Stimulated activated naive B cell treated with anti-CD40 and anti-IgM and Interleukin-4, amounts not matched to agents 10 μg/mL and 1 μg/mL and 100 μg/mL, for 72 hours (primary cell): ENCODE results near the gene MAPKBP1.

ENCODE experiments used
- ATAC-seq, 2 donors: fragments of 150-1000 bp; cut with Tn5 transposase; replicated peaks; 2 replicates each; pipeline ENCODE4 v1.10.0; 2021; ENCODE audit warnings: moderate library complexity in 1 of 2
- DNase-seq: peaks from one replicate; pipeline ENCODE4 v3.0.0; 2021
- H3K27ac Mint-ChIP-seq: one replicate; pipeline ENCODE4 v1.8.0; 2022; ENCODE audit warnings: mild to moderate bottlenecking, mixed read lengths
- H3K27me3 Mint-ChIP-seq, 2 donors: one replicate each; pipeline ENCODE4 v1.8.0; 2022; ENCODE audit warnings: mixed read lengths in 2 of 2
- H3K36me3 Mint-ChIP-seq, 2 donors: one replicate each; pipeline ENCODE4 v1.8.0; 2022; ENCODE audit warnings: mixed read lengths in 2 of 2, mild to moderate bottlenecking in 1 of 2
- H3K4me1 Mint-ChIP-seq, 2 donors: one replicate each; pipeline ENCODE4 v1.8.0; 2022; ENCODE audit warnings: mixed read lengths in 2 of 2, mild to moderate bottlenecking in 1 of 2
- H3K4me3 Mint-ChIP-seq, 2 donors: one replicate each; pipeline ENCODE4 v1.8.0; 2022; ENCODE audit warnings: mild to moderate bottlenecking in 2 of 2, mixed read lengths in 2 of 2, moderate library complexity in 1 of 2
- H3K9me3 Mint-ChIP-seq, 2 donors: one replicate each; pipeline ENCODE4 v1.8.0; 2022; ENCODE audit warnings: mixed read lengths in 2 of 2, mild to moderate bottlenecking in 1 of 2

Gene MAPKBP1

GRCh38 chr15:41790756-41791546 is 16.7 kb downstream of the MAPKBP1 start:
- Mint-ChIP-seq H3K4me1 (peaks cover 59 to 74% of the 10 kb centered on the region in 2 donors), H3K36me3 (peaks cover 8 to 9% of the 10 kb centered on the region in 2 donors), H3K27me3 (no peaks in the 10 kb centered on the region), H3K9me3 (peaks cover 2 to 4% of the 10 kb centered on the region in 2 donors), H3K27ac (peak overlapping the region; percentile 70), H3K4me3 (peak overlapping the region; percentile 57 to 68)
- DNase-seq: peak; percentile 31
- peak; percentile 75 to 81 for ATAC-seq

GRCh38 chr15:41791547-41791937 is 17.3 kb downstream of the MAPKBP1 start:
- Mint-ChIP-seq H3K9me3 (peaks cover 2 to 4% of the 10 kb centered on the region in 2 donors), H3K27ac (peak overlapping the region; percentile 70), H3K4me3 (peak overlapping the region; percentile 57 to 68), H3K27me3 (no peaks in the 10 kb centered on the region), H3K36me3 (peaks cover 8% of the 10 kb centered on the region in 2 donors), H3K4me1 (peaks cover 63 to 80% of the 10 kb centered on the region in 2 donors)
- DNase-seq (no peak), ATAC-seq (no peak)

GRCh38 chr15:41792000-41792637 is 17.8 kb downstream of the MAPKBP1 start:
- H3K27ac Mint-ChIP-seq: peak overlapping the region; percentile 70
- H3K4me1 Mint-ChIP-seq: peaks cover 66 to 85% of the 10 kb centered on the region in 2 donors
- peak overlapping the region; percentile 57 to 68 for H3K4me3 Mint-ChIP-seq

GRCh38 chr15:41794081-41794480 is 19.8 kb downstream of the MAPKBP1 start:
- no peak for DNase-seq

More at GRCh38 chr15:41792000-41792637, 17.8 kb downstream of the MAPKBP1 start:
- H3K36me3 Mint-ChIP-seq: peaks cover 8 to 11% of the 10 kb centered on the region in 2 donors
- H3K27me3 Mint-ChIP-seq: no peaks in the 10 kb centered on the region
- H3K9me3 Mint-ChIP-seq: peaks cover 2 to 4% of the 10 kb centered on the region in 2 donors
- ATAC-seq (no peak), DNase-seq (no peak)

GRCh38 chr15:41795996-41796856 is 21.9 kb downstream of the MAPKBP1 start:
- Mint-ChIP-seq H3K9me3 (peaks cover 2 to 4% of the 10 kb centered on the region in 2 donors), H3K4me1 (peaks cover 62 to 84% of the 10 kb centered on the region in 2 donors), H3K27ac (peak overlapping the region; percentile 42), H3K36me3 (peaks cover 24 to 26% of the 10 kb centered on the region in 2 donors), H3K27me3 (no peaks in the 10 kb centered on the region), H3K4me3 (no peak overlapping the region)
- DNase-seq: no peak
- ATAC-seq: no peak

More at GRCh38 chr15:41794081-41794480, 19.8 kb downstream of the MAPKBP1 start:
- ATAC-seq: no peak
- H3K4me3 Mint-ChIP-seq: no peak overlapping the region
- H3K27ac Mint-ChIP-seq: peak overlapping the region; percentile 25
- H3K27me3 Mint-ChIP-seq: no peaks in the 10 kb centered on the region
- peaks cover 2 to 4% of the 10 kb centered on the region in 2 donors for H3K9me3 Mint-ChIP-seq
- H3K4me1 Mint-ChIP-seq: peaks cover 72 to 88% of the 10 kb centered on the region in 2 donors
- peaks cover 8 to 11% of the 10 kb centered on the region in 2 donors for H3K36me3 Mint-ChIP-seq

- DNase-seq: peak; percentile 30
- Mint-ChIP-seq H3K27me3 (no peaks in the 10 kb centered on the region), H3K4me1 (peaks cover 51 to 72% of the 10 kb centered on the region in 2 donors), H3K4me3 (peak overlapping the region; percentile 31 to 34), H3K9me3 (peaks cover 2 to 4% of the 10 kb centered on the region in 2 donors), H3K27ac (peak overlapping the region; percentile 72), H3K36me3 (peaks cover 23 to 29% of the 10 kb centered on the region in 2 donors)
- ATAC-seq: peak; percentile 5 to 27
Observed at GRCh38 chr15:41797201-41797944, 23.1 kb downstream of the MAPKBP1 start.

- peak; percentile 87 to 91 for ATAC-seq
- peak overlapping the region; percentile 72 for H3K27ac Mint-ChIP-seq
- peaks cover 2 to 4% of the 10 kb centered on the region in 2 donors for H3K9me3 Mint-ChIP-seq
Observed at GRCh38 chr15:41798607-41799487, 24.6 kb downstream of the MAPKBP1 start.

GRCh38 chr15:41799488-41799805 is 25.2 kb downstream of the MAPKBP1 start:
- Mint-ChIP-seq H3K4me1 (peaks cover 42 to 66% of the 10 kb centered on the region in 2 donors), H3K9me3 (peaks cover 2 to 4% of the 10 kb centered on the region in 2 donors), H3K27me3 (no peaks in the 10 kb centered on the region), H3K27ac (peak overlapping the region; percentile 72), H3K36me3 (peaks cover 26 to 32% of the 10 kb centered on the region in 2 donors), H3K4me3 (peak overlapping the region in 1 of 2 donors; percentile 60)
- ATAC-seq (no peak), DNase-seq (peak; percentile 44)

More at GRCh38 chr15:41798607-41799487, 24.6 kb downstream of the MAPKBP1 start:
- DNase-seq: no peak
- H3K36me3 Mint-ChIP-seq: peaks cover 23 to 28% of the 10 kb centered on the region in 2 donors
- H3K4me3 Mint-ChIP-seq: peak overlapping the region; percentile 27 to 60
- no peaks in the 10 kb centered on the region for H3K27me3 Mint-ChIP-seq
- H3K4me1 Mint-ChIP-seq: peaks cover 44 to 66% of the 10 kb centered on the region in 2 donors

- Mint-ChIP-seq H3K4me1 (peaks cover 39 to 56% of the 10 kb centered on the region in 2 donors), H3K27ac (no peak overlapping the region), H3K36me3 (peaks cover 25 to 33% of the 10 kb centered on the region in 2 donors), H3K9me3 (no peaks in the 10 kb centered on the region), H3K27me3 (no peaks in the 10 kb centered on the region), H3K4me3 (no peak overlapping the region)
- ATAC-seq (no peak), DNase-seq (no peak)
Observed at GRCh38 chr15:41801185-41801584, 26.9 kb downstream of the MAPKBP1 start.

- no peak for ATAC-seq
Observed at GRCh38 chr15:41801850-41802455, 27.7 kb downstream of the MAPKBP1 start.

GRCh38 chr15:41804361-41804760 is 30.1 kb downstream of the MAPKBP1 start:
- ATAC-seq (no peak), DNase-seq (no peak)
- H3K4me3 Mint-ChIP-seq: no peak overlapping the region
- H3K27me3 Mint-ChIP-seq: no peaks in the 10 kb centered on the region
- no peaks in the 10 kb centered on the region for H3K9me3 Mint-ChIP-seq
- peaks cover 16 to 32% of the 10 kb centered on the region in 2 donors for H3K4me1 Mint-ChIP-seq
- no peak overlapping the region for H3K27ac Mint-ChIP-seq
- peaks cover 30 to 34% of the 10 kb centered on the region in 2 donors for H3K36me3 Mint-ChIP-seq

More at GRCh38 chr15:41801850-41802455, 27.7 kb downstream of the MAPKBP1 start:
- Mint-ChIP-seq H3K27me3 (no peaks in the 10 kb centered on the region), H3K9me3 (no peaks in the 10 kb centered on the region), H3K4me1 (peaks cover 34 to 48% of the 10 kb centered on the region in 2 donors), H3K27ac (no peak overlapping the region), H3K36me3 (peaks cover 27 to 34% of the 10 kb centered on the region in 2 donors), H3K4me3 (no peak overlapping the region)
- DNase-seq: no peak

GRCh38 chr15:41804916-41805666 is 30.8 kb downstream of the MAPKBP1 start:
- DNase-seq (no peak), ATAC-seq (no peak)
- Mint-ChIP-seq H3K4me1 (peaks cover 16 to 32% of the 10 kb centered on the region in 2 donors), H3K27ac (peak overlapping the region; percentile 22), H3K27me3 (no peaks in the 10 kb centered on the region), H3K9me3 (no peaks in the 10 kb centered on the region), H3K36me3 (peaks cover 25 to 34% of the 10 kb centered on the region in 2 donors), H3K4me3 (no peak overlapping the region)
